A673 (cell line): ENCODE measurements around the gene KMT2D. TPM values are rescaled to one million over a fixed set of nuclear protein-coding genes. Genes with fewer than 3 reads are reported as not detected.

ENCODE experiments used
- BruUV-seq: library from RNA; stranded (reverse); fragments of 400-500 nt; replicated peaks from 2 replicates; lab custom pipeline; 2021; lab: Mats Ljungman, UMichigan
- CTCF ChIA-PET: fragments of 300-600 bp; sonication (Branson Sonifier 250); formaldehyde crosslinking; loops from one replicate; lab custom pipeline; 2022; ENCODE audit warnings: antibody characterized with exemption; lab: Charles Lee
- POLR2A ChIA-PET: fragments of 300-600 bp; sonication (Branson Sonifier 250); formaldehyde crosslinking; loops from one replicate; lab custom pipeline; 2022; ENCODE audit warnings: antibody characterized with exemption; ENCODE audit not compliant: low non-redundant PET; lab: Charles Lee
- DNase-seq: peaks from one replicate; pipeline ENCODE4 v3.0.0-alpha.2; 2015; ENCODE audit warnings: low spot score
- H3K27ac ChIP-seq: fragments of 200-600 bp; sonication (generic); 2 replicates; pipeline ENCODE4 v1.5.1; 2016; ENCODE audit warnings: mixed run types, low read depth, mild to moderate bottlenecking, mixed read lengths, antibody characterized with exemption, low read length; ENCODE audit not compliant: poor library complexity, severe bottlenecking
- H3K27me3 ChIP-seq: fragments of 200-600 bp; sonication (generic); replicated peaks from 2 replicates; pipeline ENCODE4 v1.6.1; 2017; ENCODE audit warnings: mixed run types, low read depth, mild to moderate bottlenecking, mixed read lengths, antibody characterized with exemption, low read length; ENCODE audit not compliant: insufficient read depth, poor library complexity
- H3K36me3 ChIP-seq: fragments of 200-600 bp; sonication (generic); 2 replicates; pipeline ENCODE4 v1.6.1; 2016; ENCODE audit warnings: mixed run types, mild to moderate bottlenecking, mixed read lengths, antibody characterized with exemption, low read length; ENCODE audit not compliant: insufficient read depth, poor library complexity, severe bottlenecking
- H3K4me1 ChIP-seq: fragments of 200-600 bp; sonication (generic); 2 replicates; pipeline ENCODE4 v1.6.1; 2017; ENCODE audit warnings: mixed run types, mild to moderate bottlenecking, mixed read lengths, antibody characterized with exemption, low read length; ENCODE audit not compliant: insufficient read depth, poor library complexity, severe bottlenecking
- H3K4me3 ChIP-seq: fragments of 200-600 bp; sonication (generic); 2 replicates; pipeline ENCODE4 v1.5.1; 2016; ENCODE audit warnings: low read depth, mixed run types, mild to moderate bottlenecking, mixed read lengths, low read length; ENCODE audit not compliant: poor library complexity, severe bottlenecking
- H3K9me3 ChIP-seq: fragments of 200-600 bp; sonication (generic); 2 replicates; pipeline ENCODE4 v1.6.1; 2016; ENCODE audit warnings: mixed run types, low read depth, mild to moderate bottlenecking, mixed read lengths, antibody characterized with exemption, low read length; ENCODE audit not compliant: poor library complexity, severe bottlenecking
- CTCF ChIP-seq: fragments of 300-800, 200-600 bp; sonication (generic); conservative IDR thresholded peaks from 2 replicates; pipeline ENCODE4 v1.5.1; 2017; ENCODE audit warnings: low read depth, mild to moderate bottlenecking, antibody characterized with exemption, low read length, moderate library complexity, mixed read lengths
- EZH2 ChIP-seq: fragments of 200-600 bp; sonication (generic); IDR thresholded peaks from 2 replicates; pipeline ENCODE4 v1.6.1; 2017; ENCODE audit warnings: borderline replicate concordance, low read depth, mild to moderate bottlenecking, mixed read lengths, antibody characterized with exemption, low read length; ENCODE audit not compliant: poor library complexity, severe bottlenecking
- intact Hi-C: fragments of 100-400 bp; cut with micrococcal nuclease; formaldehyde crosslinking; loops from one replicate; pipeline ENCODE4 v1.10.0; 2022; ENCODE audit not compliant: unreplicated experiment
- total RNA-seq: library from RNA; stranded (reverse); gene quantifications from 2 replicates; pipeline ENCODE4 v1.2.3, GENCODE V29; 2021

Gene KMT2D
- total RNA-seq, 1 experiment from 2014 or later: 138 TPM

GRCh38 chr12:49057888-49058287 lies 2.7 kb downstream of the KMT2D start:
- Histone ChIP-seq H3K36me3 (peaks cover 28% of the 10 kb centered on the region), H3K27ac (peak overlapping the region; percentile 100), H3K9me3 (no peaks in the 10 kb centered on the region), H3K27me3 (no peaks in the 10 kb centered on the region), H3K4me1 (peaks cover 18% of the 10 kb centered on the region), H3K4me3 (peak overlapping the region; percentile 98)
- no peak for DNase-seq
- ChIA-PET CTCF (no interaction called here), POLR2A (interaction anchor here (1.1 kb wide), 1 partner anchor 73 kb away, joined by 3 read pairs; the partner anchor contains the start of gene TUBA1B)
- intact Hi-C loops: no loop called here
- TF ChIP-seq EZH2: no peak
- TF ChIP-seq CTCF: no peak
- BruUV-seq: no TSS peak

GRCh38 chr12:49055978-49056754 lies 4.4 kb downstream of the KMT2D start:
- CTCF ChIA-PET: interaction anchor here (1.0 kb wide), 1 partner anchor 12 kb away, joined by 6 read pairs; no protein-coding TSS in a partner anchor
- Histone ChIP-seq H3K36me3 (peaks cover 44% of the 10 kb centered on the region), H3K4me1 (peaks cover 18% of the 10 kb centered on the region), H3K27me3 (no peaks in the 10 kb centered on the region), H3K4me3 (peak overlapping the region; percentile 98), H3K27ac (peak overlapping the region; percentile 1), H3K9me3 (no peaks in the 10 kb centered on the region)
- POLR2A ChIA-PET: no interaction called here
- TF ChIP-seq EZH2 (no peak), CTCF (no peak)
- peak; percentile 83 for DNase-seq
- intact Hi-C loops: no loop called here
- no TSS peak for BruUV-seq

- H3K36me3 ChIP-seq: peaks cover 54% of the 10 kb centered on the region
- no peak overlapping the region for H3K27ac ChIP-seq
- ChIA-PET CTCF (no interaction called here), POLR2A (no interaction called here)
- no peaks in the 10 kb centered on the region for H3K27me3 ChIP-seq
- DNase-seq: no peak
- BruUV-seq: no TSS peak
- peaks cover 20% of the 10 kb centered on the region for H3K4me1 ChIP-seq
- TF ChIP-seq CTCF (no peak), EZH2 (no peak)
- H3K9me3 ChIP-seq: no peaks in the 10 kb centered on the region
- intact Hi-C loops: no loop called here
- H3K4me3 ChIP-seq: no peak overlapping the region
Measured at GRCh38 chr12:49055092-49055491, 5.5 kb downstream of the KMT2D start.
